ENCODE data around the gene HOXC9.

HOXC9 gene

DNA sequence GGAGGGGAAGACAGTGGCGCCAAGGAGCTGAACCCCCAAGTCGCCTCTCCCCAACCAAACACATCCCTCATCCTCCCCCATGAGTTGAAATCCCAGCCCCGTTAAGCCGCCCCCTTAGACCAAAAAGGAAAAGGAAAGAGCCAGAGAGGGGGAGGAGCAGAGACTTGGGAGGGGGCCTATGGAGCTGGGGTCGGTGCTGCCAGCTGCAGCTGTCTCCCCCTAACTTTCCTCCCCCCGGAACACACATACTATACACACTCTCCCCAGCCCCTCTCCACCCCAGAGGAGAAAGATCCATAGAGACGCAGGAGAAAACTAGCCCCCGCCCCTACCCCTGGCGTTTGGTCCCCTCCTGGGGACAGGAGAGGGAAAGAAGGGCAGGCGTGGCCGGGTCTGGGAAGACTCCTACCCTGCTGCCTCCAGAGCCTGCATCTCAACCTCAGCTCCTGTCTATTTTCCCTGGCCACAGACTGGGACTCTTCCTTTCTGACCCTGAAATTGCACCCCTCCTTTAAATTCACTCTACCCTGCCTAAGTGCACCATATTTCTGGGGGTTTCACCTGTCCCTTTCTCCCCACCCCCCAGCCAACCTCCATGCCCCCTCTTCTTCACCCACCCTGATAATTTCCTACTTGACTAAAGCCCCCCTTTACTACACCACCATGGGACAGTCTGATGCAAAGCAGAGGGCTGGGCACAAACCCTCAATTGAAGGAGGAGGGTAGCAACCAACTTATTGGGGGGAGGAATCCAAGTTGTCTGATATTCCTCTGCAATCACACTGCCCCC lies 1.7 kb upstream of the HOXC9 start:
- peak overlapping the region; percentile 94 for H3K27ac ChIP-seq
- TF ChIP-seq, protein P1, sequence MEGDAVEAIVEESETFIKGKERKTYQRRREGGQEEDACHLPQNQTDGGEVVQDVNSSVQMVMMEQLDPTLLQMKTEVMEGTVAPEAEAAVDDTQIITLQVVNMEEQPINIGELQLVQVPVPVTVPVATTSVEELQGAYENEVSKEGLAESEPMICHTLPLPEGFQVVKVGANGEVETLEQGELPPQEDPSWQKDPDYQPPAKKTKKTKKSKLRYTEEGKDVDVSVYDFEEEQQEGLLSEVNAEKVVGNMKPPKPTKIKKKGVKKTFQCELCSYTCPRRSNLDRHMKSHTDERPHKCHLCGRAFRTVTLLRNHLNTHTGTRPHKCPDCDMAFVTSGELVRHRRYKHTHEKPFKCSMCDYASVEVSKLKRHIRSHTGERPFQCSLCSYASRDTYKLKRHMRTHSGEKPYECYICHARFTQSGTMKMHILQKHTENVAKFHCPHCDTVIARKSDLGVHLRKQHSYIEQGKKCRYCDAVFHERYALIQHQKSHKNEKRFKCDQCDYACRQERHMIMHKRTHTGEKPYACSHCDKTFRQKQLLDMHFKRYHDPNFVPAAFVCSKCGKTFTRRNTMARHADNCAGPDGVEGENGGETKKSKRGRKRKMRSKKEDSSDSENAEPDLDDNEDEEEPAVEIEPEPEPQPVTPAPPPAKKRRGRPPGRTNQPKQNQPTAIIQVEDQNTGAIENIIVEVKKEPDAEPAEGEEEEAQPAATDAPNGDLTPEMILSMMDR (conservative IDR thresholded peaks at IDR 0.05) = no peak

DNA sequence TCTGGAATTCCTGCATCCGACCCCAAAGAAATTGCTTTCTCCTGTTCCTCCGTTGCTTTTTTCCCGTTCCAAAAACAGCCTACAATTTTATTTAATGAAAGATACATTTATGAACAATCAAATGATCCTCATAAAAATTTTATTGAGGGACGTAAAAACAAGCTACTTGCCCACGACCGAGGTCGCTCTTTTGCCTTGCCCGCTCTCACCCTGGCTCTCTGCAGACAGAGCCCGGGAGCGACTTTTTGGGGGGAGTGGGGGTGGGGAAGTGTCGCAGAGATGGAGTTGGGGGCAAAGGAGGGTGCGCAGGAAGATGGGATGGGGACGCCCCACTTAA lies 1.1 kb upstream of the HOXC9 start:
- H3K27ac ChIP-seq = peak overlapping the region; percentile 94
- TF ChIP-seq, protein P1 (conservative IDR thresholded peaks at IDR 0.05) = no peak

DNA sequence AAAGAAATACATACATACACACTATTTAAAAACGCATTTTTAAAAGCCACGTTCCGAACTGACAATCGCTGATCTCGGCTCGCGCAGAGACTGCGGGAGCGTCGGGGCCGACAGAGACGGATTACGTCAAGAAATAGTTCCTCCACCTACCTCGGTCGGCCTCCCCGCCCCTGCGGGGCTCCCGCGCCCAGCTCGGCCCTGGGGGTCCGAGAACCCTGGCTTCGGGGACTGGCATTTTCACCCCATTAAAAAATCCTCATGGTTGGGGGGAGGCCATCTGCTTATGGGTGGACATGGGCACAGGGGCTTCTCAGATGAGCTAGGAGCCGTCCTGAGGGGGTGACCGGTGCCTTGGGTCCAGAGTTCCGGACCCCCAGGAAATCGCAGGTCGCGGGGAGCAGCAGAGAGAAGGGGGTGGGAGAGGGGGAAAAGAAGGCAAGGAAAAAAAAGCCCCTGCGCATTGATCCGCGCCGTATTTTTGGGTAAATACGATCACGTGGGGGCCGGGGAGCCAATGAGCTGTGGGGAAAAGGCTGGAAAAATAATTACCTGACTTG lies 324 bp upstream of the HOXC9 start:
- peak overlapping the region; percentile 94 for H3K27ac ChIP-seq
- TF ChIP-seq, protein P1 (conservative IDR thresholded peaks at IDR 0.05) = no peak

DNA sequence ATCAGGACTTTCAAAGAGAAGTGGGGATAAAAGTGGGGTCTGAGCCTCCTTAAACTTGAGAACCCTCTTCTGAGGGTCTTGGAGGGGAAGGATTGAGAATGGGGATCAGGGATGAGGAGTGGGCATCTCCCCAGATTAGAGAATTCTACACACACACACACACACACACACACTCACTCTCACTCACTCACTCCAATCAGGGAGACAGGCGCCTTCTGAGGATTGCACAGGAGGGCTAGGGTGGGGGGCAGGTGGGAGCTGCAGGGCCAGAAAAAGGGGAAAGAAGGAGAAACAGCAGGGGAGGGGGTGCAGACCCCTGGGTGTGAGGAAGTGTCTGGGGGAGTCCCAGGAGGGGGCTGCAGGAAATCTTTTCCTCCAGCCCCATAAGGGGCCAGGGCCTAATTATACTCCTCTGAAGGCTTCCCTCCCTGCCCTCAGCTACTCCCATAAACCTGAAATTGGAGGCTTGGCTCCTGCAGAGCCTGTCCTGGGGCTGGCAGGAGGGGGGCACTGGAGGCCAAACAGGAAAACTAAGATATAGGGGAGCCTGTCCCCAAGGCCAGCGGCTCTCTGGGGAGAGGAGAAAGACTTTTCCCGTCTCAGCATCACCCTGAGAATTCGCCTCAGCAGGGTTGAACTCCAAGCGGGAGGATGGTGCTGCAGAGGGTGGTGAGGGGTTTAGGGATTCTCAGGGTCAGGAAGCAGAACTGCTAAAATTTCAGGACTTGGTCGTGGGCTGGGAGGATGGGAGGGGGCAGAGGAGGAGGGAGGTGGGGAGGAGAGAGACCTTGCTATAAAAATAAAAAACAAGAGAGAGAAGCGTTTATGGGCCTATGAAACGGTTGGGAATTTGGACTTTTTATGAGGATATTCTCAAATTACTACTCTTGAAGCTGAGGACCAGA lies 1.6 kb downstream of the HOXC9 start:
- H3K27ac ChIP-seq = no peak overlapping the region
- TF ChIP-seq, protein P1 (conservative IDR thresholded peaks at IDR 0.05) = no peak

DNA sequence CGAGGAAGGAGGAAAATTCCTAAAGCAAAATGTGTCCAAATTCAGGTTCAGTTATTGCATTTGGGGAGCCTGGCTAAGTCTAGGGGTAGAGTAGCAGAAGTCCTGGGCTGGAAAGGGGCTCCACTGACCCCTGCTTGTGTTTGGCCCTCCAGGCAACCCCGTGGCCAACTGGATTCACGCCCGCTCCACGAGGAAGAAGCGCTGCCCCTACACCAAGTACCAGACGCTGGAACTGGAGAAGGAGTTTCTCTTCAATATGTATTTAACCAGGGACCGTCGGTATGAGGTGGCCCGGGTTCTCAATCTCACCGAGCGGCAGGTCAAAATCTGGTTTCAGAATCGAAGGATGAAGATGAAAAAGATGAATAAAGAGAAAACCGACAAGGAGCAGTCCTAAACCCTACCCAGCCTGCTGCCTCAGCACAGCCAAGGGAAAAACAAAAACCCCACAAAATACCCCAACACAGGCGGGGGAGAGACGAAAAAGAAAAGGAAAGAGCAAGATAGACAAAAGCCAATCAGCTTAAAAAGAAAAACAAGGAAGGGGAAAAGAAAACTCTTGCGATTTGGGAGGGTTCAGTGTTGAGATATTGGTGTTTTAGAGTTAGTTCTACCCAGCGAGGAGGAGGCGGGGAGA lies 2.4 kb downstream of the HOXC9 start:
- H3K27ac ChIP-seq = no peak overlapping the region
- TF ChIP-seq, protein P1 (conservative IDR thresholded peaks at IDR 0.05) = no peak

DNA sequence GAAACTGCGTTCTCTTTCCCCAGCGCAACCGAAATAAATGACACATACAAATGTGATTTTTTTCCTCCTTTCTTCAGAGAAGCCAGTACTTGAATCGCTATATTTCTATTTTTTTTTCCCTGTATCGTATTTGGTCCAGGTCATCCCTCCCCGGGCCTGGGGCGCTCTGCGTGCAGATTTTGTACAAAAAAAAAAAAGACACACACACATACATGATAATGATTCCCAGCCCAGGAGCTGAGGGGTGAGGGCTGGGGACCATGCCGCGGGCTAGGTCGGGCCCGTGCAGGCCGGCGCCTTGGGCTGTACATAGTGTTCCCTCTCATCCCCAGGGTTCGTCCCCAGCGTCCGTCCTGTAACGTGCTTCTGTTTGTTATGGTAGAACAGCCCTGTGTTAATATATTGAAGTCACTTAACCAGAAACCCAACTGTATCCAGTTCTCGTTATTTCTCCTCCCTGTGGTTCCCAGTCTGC lies 3.0 kb downstream of the HOXC9 start:
- TF ChIP-seq, protein P1 (conservative IDR thresholded peaks at IDR 0.05) = no peak
- H3K27ac ChIP-seq = peak overlapping the region; percentile 38
